K562 (cell line): ENCODE results near the gene HOXB7. TPM values are rescaled to one million over a fixed set of nuclear protein-coding genes. Genes with fewer than 3 reads are reported as not detected.

Experiments used
- ATAC-seq: fragments of 200-7000 bp; cut with Tn5 transposase; 3 replicates; pipeline ENCODE4 v1.9.1; 2020; ENCODE audit warnings: moderate library complexity
- BruUV-seq: library from RNA; stranded (reverse); fragments of 400-500 nt; replicated peaks from 2 replicates; lab custom pipeline; 2021; lab: Mats Ljungman, UMichigan
- CTCF ChIA-PET: fragments of 300-600 bp; formaldehyde crosslinking; extraction: SDS; loops from one replicate; lab custom pipeline; 2021; ENCODE audit warnings: low intra/inter-chr PET ratio; lab: Yijun Ruan, JAX
- POLR2A ChIA-PET: fragments of 300-600, 350-650 bp; sonication (Branson Sonifier 250); formaldehyde crosslinking; extraction: SDS; loops from one replicate; lab custom pipeline; 2021; ENCODE audit warnings: antibody characterized with exemption, inconsistent platforms; lab: Yijun Ruan, JAX
- DNase-seq, 4 experiments: peaks; one replicate each; pipeline versions ENCODE4 v3.0.0 to v3.0.0-alpha.2; 2011 to 2018; ENCODE audit warnings: low spot score in 3 of 4, mixed read lengths in 3 of 4; ENCODE audit errors: extremely low read depth in 1 of 4
- FAIRE-seq: peaks from 2 replicates; lab custom pipeline; 2011; peaks lifted over from hg19 to GRCh38; lab: Jason Lieb, UNC
- H2AFZ ChIP-seq: 2 replicates; pipeline ENCODE4 v1.6.0; 2011; ENCODE audit warnings: low read depth, low read length, control low read depth, inconsistent platforms
- H3K27ac ChIP-seq: fragments of 200-600 bp; 3 replicates; pipeline ENCODE4 v1.8.0; 2011; ENCODE audit warnings: low read depth, mild to moderate bottlenecking, control low read depth, inconsistent platforms, low read length, moderate library complexity, mixed read lengths; ENCODE audit errors: extremely low read depth
- H3K27me3 ChIP-seq, 2 experiments: fragments of 300-600 bp in 1 of 2; 2 replicates in 1 of 2; 3 replicates in 1 of 2; pipeline versions ENCODE4 v1.6.0 to v1.8.0; 2011; ENCODE audit warnings: inconsistent platforms in 2 of 2, low read length in 2 of 2, mild to moderate bottlenecking in 1 of 2, mixed read lengths in 1 of 2, moderate library complexity in 1 of 2; ENCODE audit not compliant: control insufficient read depth in 2 of 2, insufficient read depth in 2 of 2
- H3K36me3 ChIP-seq: fragments of 300-600 bp; 3 replicates; pipeline ENCODE4 v1.8.0; 2011; ENCODE audit warnings: mild to moderate bottlenecking, low read length, inconsistent platforms; ENCODE audit not compliant: control insufficient read depth, insufficient read depth
- H3K4me1 ChIP-seq, 2 experiments: fragments of 200-600 bp in 1 of 2; replicated peaks in 1 of 2; 2 replicates in 1 of 2; 3 replicates in 1 of 2; pipeline versions ENCODE4 v1.5.1 to v1.8.0; 2011; ENCODE audit warnings: inconsistent platforms in 2 of 2, low read length in 2 of 2, mild to moderate bottlenecking in 1 of 2, mixed read lengths in 1 of 2, moderate library complexity in 1 of 2; ENCODE audit not compliant: control insufficient read depth in 2 of 2, insufficient read depth in 2 of 2
- H3K4me2 ChIP-seq: 2 replicates; pipeline ENCODE4 v1.6.1; 2011; ENCODE audit warnings: low read length, control low read depth, inconsistent platforms, mixed read lengths; ENCODE audit not compliant: insufficient read depth
- H3K4me3 ChIP-seq: fragments of 200-600 bp; sonication (generic), shearing (Covaris generic); 2 replicates; pipeline ENCODE4 v1.5.1; 2016; ENCODE audit warnings: control low read depth, inconsistent platforms
- H3K79me2 ChIP-seq: fragments of 200-600 bp; 3 replicates; pipeline ENCODE4 v1.8.0; 2011; ENCODE audit warnings: low read length, inconsistent platforms; ENCODE audit not compliant: control insufficient read depth, insufficient read depth
- H3K9ac ChIP-seq, 2 experiments: 2 replicates each; pipeline versions ENCODE4 v1.6.0 to v1.6.1; 2011; ENCODE audit warnings: low read depth in 2 of 2, low read length in 2 of 2, control low read depth in 1 of 2, inconsistent platforms in 1 of 2, mild to moderate bottlenecking in 1 of 2, mixed read lengths in 1 of 2; ENCODE audit not compliant: insufficient read depth in 1 of 2
- H3K9me1 ChIP-seq: one replicate; pipeline ENCODE4 v1.6.0; 2011; ENCODE audit warnings: inconsistent platforms, mild to moderate bottlenecking, low read length, moderate library complexity; ENCODE audit not compliant: control insufficient read depth, insufficient read depth
- H3K9me3 ChIP-seq: replicated peaks from 2 replicates; pipeline ENCODE4 v1.5.1; 2011; ENCODE audit warnings: low read depth, low read length, inconsistent platforms; ENCODE audit not compliant: control insufficient read depth, insufficient read depth
- H4K20me1 ChIP-seq: replicated peaks from 2 replicates; pipeline ENCODE4 v1.6.1; 2011; ENCODE audit warnings: low read length, inconsistent platforms, mixed read lengths; ENCODE audit not compliant: control insufficient read depth, insufficient read depth
- NCOA4 ChIP-seq: fragments of 450-650 bp; IDR thresholded peaks from 2 replicates; pipeline ENCODE4 v1.6.1; 2018; ENCODE audit warnings: mild to moderate bottlenecking; ENCODE audit not compliant: partially characterized antibody
- POLR2G ChIP-seq: fragments of 200-400 bp; formaldehyde crosslinking; IDR thresholded peaks from 2 replicates; pipeline ENCODE4 v1.6.1; 2017; ENCODE audit warnings: low read depth, mild to moderate bottlenecking, antibody characterized with exemption, low read length, moderate library complexity
- TEAD1 ChIP-seq, 2 experiments: fragments of 450-650 bp in 1 of 2; sonication (generic) in 1 of 2; formaldehyde crosslinking; IDR thresholded peaks; 2 replicates each; pipeline versions ENCODE4 v1.4.0 to v1.8.0; 2020 to 2022; ENCODE audit warnings: mild to moderate bottlenecking in 2 of 2, missing genetic modification reagents in 1 of 2
- WGBS: fragments of 100-300 bp; shearing (Covaris generic); methylation state at CpG from one replicate; pipeline ENCODE4 v1.1.6; 2016; ENCODE audit warnings: low coverage, mixed read lengths; ENCODE audit not compliant: insufficient coverage; ENCODE audit errors: missing lambda C conversion rate; 5-methylcytosine and 5-hydroxymethylcytosine counted together
- in situ Hi-C: fragments of 300-500 bp; cut with MboI; formaldehyde crosslinking; loops from 4 replicates; pipeline ENCODE4 v1.15.0; 2018; ENCODE audit warnings: inconsistent platforms, mixed read lengths
- intact Hi-C: fragments of 100-400 bp; cut with micrococcal nuclease; formaldehyde crosslinking; loops from 2 replicates; pipeline ENCODE4 v1.14.2; 2022
- polyA plus RNA-seq, 8 experiments: library from polyadenylated mRNA; depleted of rRNA in 4 of 8; stranded (reverse) in 5 of 8; unstranded in 3 of 8; fragments of >200 nt; fragmentation: Nextera tagmentation in 2 of 8; fragmentation: Illumina TruSeq in 1 of 8; extraction: Ambion mirVana in 2 of 8; extraction: Trizol in 1 of 8; gene quantifications; 2 replicates each; pipeline versions ENCODE4 v1.2.1 to v1.2.3, GENCODE V29; 2011 to 2014; ENCODE audit warnings: inconsistent platforms in 1 of 8, missing spikeins in 1 of 8
- total RNA-seq, 7 experiments: library from RNA; depleted of rRNA in 6 of 7; stranded (reverse); fragments of >200 nt in 6 of 7; fragmentation: Illumina TruSeq in 2 of 7; extraction: Trizol in 2 of 7; gene quantifications; 2 replicates each; pipeline versions ENCODE4 v1.2.1 to v1.2.3, GENCODE V29; 2011 to 2021; ENCODE audit warnings: low replicate concordance in 1 of 7

Gene HOXB7
- total and polyA plus RNA-seq, 9 of the 15 experiments (the other 6 are each of a cell fraction or from before 2014, with no cell fraction given) = 5.5 to 16.7 (median 8.3) TPM

DNA sequence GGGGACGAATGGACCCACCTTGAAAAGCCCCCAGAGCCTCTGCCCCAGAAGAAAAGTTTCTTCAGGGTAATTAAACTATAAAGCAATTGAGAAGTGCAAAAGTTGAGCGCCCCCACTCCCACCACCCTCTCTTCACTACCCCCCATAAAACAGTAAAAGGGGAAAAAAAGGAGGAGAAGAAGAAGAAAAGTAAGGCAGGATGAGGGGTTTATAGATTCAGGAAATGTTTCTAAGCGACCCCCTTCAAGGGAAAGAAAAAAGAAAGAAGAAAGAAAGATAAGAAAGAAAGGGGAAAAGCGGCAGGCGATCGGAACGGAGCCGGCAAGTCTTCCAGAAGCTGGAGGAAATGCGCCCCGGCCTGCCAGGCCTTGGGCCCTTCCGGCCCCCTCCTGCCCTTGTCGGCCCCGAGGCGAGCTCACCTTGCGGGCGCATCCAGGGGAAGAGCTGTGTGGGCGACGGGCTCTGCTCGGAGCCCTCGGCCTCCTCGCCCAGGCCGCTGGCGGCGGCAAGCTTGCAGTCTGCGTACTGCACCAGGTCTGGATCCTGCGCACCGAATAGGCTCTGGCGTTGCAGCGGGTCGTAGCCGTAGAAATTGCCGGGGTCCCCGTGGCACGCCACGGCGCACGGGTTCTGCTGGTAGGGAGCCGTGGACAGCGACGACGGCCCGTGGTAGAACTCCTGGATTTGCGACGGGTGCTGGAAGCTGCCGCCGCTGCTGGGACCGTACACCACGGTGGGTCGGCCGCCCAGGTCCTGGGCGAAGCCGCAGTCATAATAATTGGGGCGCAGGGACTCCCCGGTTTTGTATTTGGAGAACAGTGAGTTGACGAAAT, 3.3 kb upstream of the HOXB7 start:
- no peak for DNase-seq
- TF ChIP-seq POLR2G = peak; percentile 57
- TF ChIP-seq TEAD1 (CRISPR knock-in tag; IDR thresholded peaks at IDR 0.05) = no peak
- no peak for TF ChIP-seq NCOA4
- TF ChIP-seq, all 486 proteins: peak for 1
- intact Hi-C loops (no loop called here), in situ Hi-C loops (no loop called here)
- 95% methylated on average over 34 of the region's 55 CpGs for WGBS
- Histone ChIP-seq H3K9ac (no peak overlapping the region), H2AFZ (no peak overlapping the region), H3K4me2 (no peak overlapping the region), H3K27me3 (no peaks in the 10 kb centered on the region), H3K79me2 (peaks cover 41% of the 10 kb centered on the region), H3K27ac (no peak overlapping the region), H3K4me3 (no peak overlapping the region), H3K9me1 (no peaks in the 10 kb centered on the region), H3K9me3 (no peaks in the 10 kb centered on the region), H3K4me1 (peaks cover 18 to 51% of the 10 kb centered on the region in 2 experiments), H3K36me3 (peaks cover 8% of the 10 kb centered on the region; the same call in 1 of the 3 replicates), H4K20me1 (no peaks in the 10 kb centered on the region)
- BruUV-seq = no TSS peak
- ATAC-seq = no peak
- POLR2A ChIA-PET = interaction anchor here (0.8 to 0.9 kb wide), 2 partner anchors 10 to 12 kb away, joined by 3 to 4 read pairs; partner anchors contain the start of genes HOXB6 and HOXB9
- no peak for FAIRE-seq
- CTCF ChIA-PET = interaction anchor here (0.6 kb wide), 1 partner anchor 601 kb away, joined by 3 read pairs; no protein-coding TSS in a partner anchor
